ENCODE data around the gene IFT122. TPM values are rescaled to one million over a fixed set of nuclear protein-coding genes. Genes with fewer than 3 reads are reported as not detected.

Gene IFT122
- total and polyA plus RNA-seq, 2 of the 4 experiments (the other 2 are of a cell fraction) = 16.8 to 28.0 TPM

DNA sequence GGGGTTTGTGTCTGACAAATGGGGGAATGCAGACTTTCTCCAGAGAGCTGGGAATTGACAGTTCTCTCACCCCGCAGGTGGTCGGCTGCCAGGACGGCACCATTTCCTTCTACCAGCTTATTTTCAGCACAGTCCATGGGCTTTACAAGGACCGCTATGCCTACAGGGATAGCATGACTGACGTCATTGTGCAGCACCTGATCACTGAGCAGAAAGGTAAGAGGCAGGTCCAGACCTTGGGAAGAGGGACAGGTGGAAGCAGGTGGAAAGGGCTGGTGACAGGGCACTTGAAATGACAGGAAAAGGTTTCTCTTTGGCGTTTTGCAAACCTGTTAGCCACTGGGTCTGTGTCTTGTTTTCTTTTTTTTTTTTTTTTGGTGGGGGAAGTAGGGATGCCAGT lies 36.6 kb downstream of the IFT122 start:
- peaks cover 21% of the 10 kb centered on the region for H3K9me1 ChIP-seq (ENCODE audit: insufficient read depth, low read length)
- intact Hi-C loops (cut with micrococcal nuclease) = no loop called here
- H3K4me3 ChIP-seq (ENCODE audit: insufficient read depth, low read depth, low read length) = no peak overlapping the region
- in situ Hi-C loops (cut with MboI; ENCODE audit: low sequenced_read_pairs) = no loop called here
- H3K4me2 ChIP-seq (ENCODE audit: low read depth, low read length) = no peak overlapping the region
- dilution Hi-C loops (cut with HindIII; ENCODE audit: low sequenced_read_pairs, unreplicated experiment) = no loop called here
- WGBS, 2 experiments (ENCODE audit: extremely low coverage in 2 of 2, insufficient read length in 1 of 2) = no CpG with 5 or more reads among the region's 6 CpGs
- H3K4me1 ChIP-seq (ENCODE audit: control insufficient read depth, insufficient read depth, low read length) = peaks cover 4% of the 10 kb centered on the region
- ATAC-seq (ENCODE audit: low read depth) (no peak), DNase-seq (no peak)
- H3K27me3 ChIP-seq (ENCODE audit: control insufficient read depth, insufficient read depth, low read length) = no peaks in the 10 kb centered on the region
- H4K20me1 ChIP-seq (ENCODE audit: insufficient read depth, low read length) = no peaks in the 10 kb centered on the region
- no peak overlapping the region for H3K14ac ChIP-seq (replicated peaks; ENCODE audit: low read depth, low read length)
- H2AFZ ChIP-seq (replicated peaks; ENCODE audit: low read length, poor library complexity) = no peak overlapping the region
- H3K36me3 ChIP-seq (ENCODE audit: control insufficient read depth, insufficient read depth, low read length) = peaks cover 15% of the 10 kb centered on the region; the same call in 1 of the 2 replicates
- no peak for TF ChIP-seq CEBPB (IDR thresholded peaks at IDR 0.05; ENCODE audit: low read depth, low read length)
- TF ChIP-seq FOS (IDR thresholded peaks at IDR 0.05; ENCODE audit: low read depth, low read length) = no peak
- TF ChIP-seq, protein P1, sequence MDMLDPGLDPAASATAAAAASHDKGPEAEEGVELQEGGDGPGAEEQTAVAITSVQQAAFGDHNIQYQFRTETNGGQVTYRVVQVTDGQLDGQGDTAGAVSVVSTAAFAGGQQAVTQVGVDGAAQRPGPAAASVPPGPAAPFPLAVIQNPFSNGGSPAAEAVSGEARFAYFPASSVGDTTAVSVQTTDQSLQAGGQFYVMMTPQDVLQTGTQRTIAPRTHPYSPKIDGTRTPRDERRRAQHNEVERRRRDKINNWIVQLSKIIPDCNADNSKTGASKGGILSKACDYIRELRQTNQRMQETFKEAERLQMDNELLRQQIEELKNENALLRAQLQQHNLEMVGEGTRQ (IDR thresholded peaks at IDR 0.05; ENCODE audit: low read depth, low read length) = no peak
- TF ChIP-seq ELK1 (IDR thresholded peaks at IDR 0.05; ENCODE audit: borderline replicate concordance, low read depth, low read length) = no peak
- TF ChIP-seq RCOR1 (IDR thresholded peaks at IDR 0.05; ENCODE audit: insufficient replicate concordance, low read length) = no peak
- TF ChIP-seq NFE2L2 (IDR thresholded peaks at IDR 0.05; ENCODE audit: low read depth, low read length) = no peak
- no peak for TF ChIP-seq SMC3 (IDR thresholded peaks at IDR 0.05; ENCODE audit: low read depth, low read length)
- no peak for TF ChIP-seq RFX5 (IDR thresholded peaks at IDR 0.05; ENCODE audit: low read depth, low read length)
- no peak for TF ChIP-seq MAZ (IDR thresholded peaks at IDR 0.05; ENCODE audit: borderline replicate concordance, low read depth, low read length)
- no peak overlapping the region for H2BK120ac ChIP-seq (ENCODE audit: low read depth, low read length)
- H3K27ac ChIP-seq (ENCODE audit: insufficient read depth, low read length) = no peak overlapping the region
- H4K91ac ChIP-seq (ENCODE audit: insufficient read depth, low read depth, low read length) = no peak overlapping the region
- ChIA-PET POLR2A (ENCODE audit: unreplicated experiment) (no interaction called here), CTCF (interaction anchor here (0.5 kb wide), 1 partner anchor 194 kb away, joined by 3 read pairs; no protein-coding TSS in a partner anchor)
- H3K9ac ChIP-seq (ENCODE audit: low read depth, low read length) = no peak overlapping the region
- H4K5ac ChIP-seq (ENCODE audit: low read depth, low read length) = no peak overlapping the region
- no TSS peak for BruUV-seq (replicated peaks)
- no peak overlapping the region for H2AK5ac ChIP-seq (ENCODE audit: low read depth, low read length)
- no peak overlapping the region for H3K18ac ChIP-seq (ENCODE audit: low read depth, low read length)
- H3K56ac ChIP-seq (ENCODE audit: extremely low read depth, insufficient read depth, low read length) = no peak overlapping the region
- H2BK15ac ChIP-seq (ENCODE audit: low read depth, low read length) = no peak overlapping the region
- H2BK5ac ChIP-seq (ENCODE audit: low read depth, low read length, poor library complexity, severe bottlenecking) = no peak overlapping the region
- H3K79me1 ChIP-seq (ENCODE audit: low read depth in 1 of 2, low read length in 2 of 2) = peaks cover 0 to 8% of the 10 kb centered on the region in 2 experiments; a peak in 1 of 4 replicates
- no peak overlapping the region for H2AK9ac ChIP-seq (replicated peaks; ENCODE audit: low read depth, low read length, poor library complexity)
- no peaks in the 10 kb centered on the region for H3K9me3 ChIP-seq (ENCODE audit: control insufficient read depth, insufficient read depth, low read length)
- no peak overlapping the region for H4K8ac ChIP-seq (ENCODE audit: low read depth in 2 of 2, low read length in 2 of 2)
- H3K4ac ChIP-seq (ENCODE audit: low read depth, low read length) = no peak overlapping the region
- no peak overlapping the region for H2BK20ac ChIP-seq (ENCODE audit: low read depth, low read length)
- no peak overlapping the region for H3K23ac ChIP-seq (ENCODE audit: low read depth, low read length)

Data from IMR-90 (cell line).